HK-2 (cell line): ENCODE measurements around the gene HLA-E.
"Not testable (repeated sequence)": the region's sequence is repeated elsewhere in the genome, so short reads cannot be mapped to it uniquely, and the experiment has no call there.

Experiments used
- DNase-seq: peaks from one replicate; pipeline ENCODE4 v3.0.0-alpha.2; 2018; ENCODE audit not compliant: unreplicated experiment

The HLA-E gene

GRCh38 chr6:30480536-30481156, 8.7 kb upstream of the HLA-E start:
- DNase-seq, result no peak

- DNase-seq, result no peak
Observed at GRCh38 chr6:30481211-30481964, 7.9 kb upstream of the HLA-E start.

- peak; percentile 61 for DNase-seq
Observed at GRCh38 chr6:30481965-30482644, 7.2 kb upstream of the HLA-E start.

- no peak for DNase-seq
Observed at GRCh38 chr6:30483677-30484279, 5.5 kb upstream of the HLA-E start.

GRCh38 chr6:30485236-30485635, 4.1 kb upstream of the HLA-E start:
- no peak for DNase-seq

GRCh38 chr6:30487926-30488325, 1.4 kb upstream of the HLA-E start:
- DNase-seq, result no peak

- DNase-seq, result not testable (repeated sequence)
Observed at GRCh38 chr6:30488697-30489080, 620 bp upstream of the HLA-E start.

- peak; percentile 67 for DNase-seq
Observed at GRCh38 chr6:30490026-30490876, 942 bp downstream of the HLA-E start.

- DNase-seq, result not testable (repeated sequence)
Observed at GRCh38 chr6:30491291-30491953, 2.1 kb downstream of the HLA-E start.

- no peak for DNase-seq
Observed at GRCh38 chr6:30491991-30492952, 3.0 kb downstream of the HLA-E start.

- DNase-seq, result no peak
Observed at GRCh38 chr6:30493643-30494250, 4.4 kb downstream of the HLA-E start.

GRCh38 chr6:30494291-30494861, 5.1 kb downstream of the HLA-E start:
- no peak for DNase-seq

GRCh38 chr6:30495060-30495459, 5.8 kb downstream of the HLA-E start:
- not testable (repeated sequence) for DNase-seq

GRCh38 chr6:30495993-30496392, 6.7 kb downstream of the HLA-E start:
- no peak for DNase-seq

- not testable (repeated sequence) for DNase-seq
Observed at GRCh38 chr6:30497261-30497599, 7.9 kb downstream of the HLA-E start.

GRCh38 chr6:30497714-30498113, 8.4 kb downstream of the HLA-E start:
- no peak for DNase-seq

- DNase-seq, result not testable (repeated sequence)
Observed at GRCh38 chr6:30498705-30499104, 9.4 kb downstream of the HLA-E start.

- DNase-seq, result no peak
Observed at GRCh38 chr6:30500421-30501355, 11.4 kb downstream of the HLA-E start.
